ENCODE results near the gene PTPRO. TPM values are rescaled to one million over a fixed set of nuclear protein-coding genes. Genes with fewer than 3 reads are reported as not detected.

PTPRO gene
- total RNA-seq, 1 donor from 2014 or later = 0.49 TPM

DNA sequence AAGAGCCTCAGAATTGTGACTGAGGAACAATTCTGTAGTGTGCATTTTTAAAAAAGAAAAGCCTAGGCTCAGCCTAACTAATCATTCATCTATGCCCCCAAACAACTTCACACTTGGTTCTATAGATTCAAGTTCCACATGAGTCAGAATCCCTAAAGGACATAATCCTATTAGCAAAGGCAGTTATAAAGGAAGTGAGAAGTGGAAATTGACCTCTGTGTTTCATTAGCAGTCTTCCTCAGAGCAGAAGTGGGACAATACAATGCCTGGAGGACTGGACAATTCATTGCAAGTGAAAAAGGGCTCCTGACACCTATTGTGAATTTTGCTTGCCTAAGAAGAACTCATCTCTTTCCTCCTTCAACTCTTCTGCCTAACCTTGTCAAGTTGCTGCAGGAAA lies 222.3 kb downstream of the PTPRO start:
- no peaks in the 10 kb centered on the region for H3K4me1 ChIP-seq
- no peaks in the 10 kb centered on the region for H3K9me3 ChIP-seq
- no peak overlapping the region for H3K4me3 ChIP-seq
- no peak overlapping the region for H3K27ac ChIP-seq
- H3K36me3 ChIP-seq = no peaks in the 10 kb centered on the region
- TF ChIP-seq POLR2A (IDR thresholded peaks at IDR 0.05) (no peak), POLR2AphosphoS5 (IDR thresholded peaks at IDR 0.05; ENCODE audit: insufficient read depth in 1 of 2, low read depth in 1 of 2) (no peak)
- TF ChIP-seq, protein P1, sequence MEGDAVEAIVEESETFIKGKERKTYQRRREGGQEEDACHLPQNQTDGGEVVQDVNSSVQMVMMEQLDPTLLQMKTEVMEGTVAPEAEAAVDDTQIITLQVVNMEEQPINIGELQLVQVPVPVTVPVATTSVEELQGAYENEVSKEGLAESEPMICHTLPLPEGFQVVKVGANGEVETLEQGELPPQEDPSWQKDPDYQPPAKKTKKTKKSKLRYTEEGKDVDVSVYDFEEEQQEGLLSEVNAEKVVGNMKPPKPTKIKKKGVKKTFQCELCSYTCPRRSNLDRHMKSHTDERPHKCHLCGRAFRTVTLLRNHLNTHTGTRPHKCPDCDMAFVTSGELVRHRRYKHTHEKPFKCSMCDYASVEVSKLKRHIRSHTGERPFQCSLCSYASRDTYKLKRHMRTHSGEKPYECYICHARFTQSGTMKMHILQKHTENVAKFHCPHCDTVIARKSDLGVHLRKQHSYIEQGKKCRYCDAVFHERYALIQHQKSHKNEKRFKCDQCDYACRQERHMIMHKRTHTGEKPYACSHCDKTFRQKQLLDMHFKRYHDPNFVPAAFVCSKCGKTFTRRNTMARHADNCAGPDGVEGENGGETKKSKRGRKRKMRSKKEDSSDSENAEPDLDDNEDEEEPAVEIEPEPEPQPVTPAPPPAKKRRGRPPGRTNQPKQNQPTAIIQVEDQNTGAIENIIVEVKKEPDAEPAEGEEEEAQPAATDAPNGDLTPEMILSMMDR (IDR thresholded peaks at IDR 0.05) = no peak
- intact Hi-C loops (cut with DNase I) = no loop called here
- no peak for DNase-seq (ENCODE audit: extremely low spot score in 2 of 2)
- H3K27me3 ChIP-seq = no peaks in the 10 kb centered on the region

DNA sequence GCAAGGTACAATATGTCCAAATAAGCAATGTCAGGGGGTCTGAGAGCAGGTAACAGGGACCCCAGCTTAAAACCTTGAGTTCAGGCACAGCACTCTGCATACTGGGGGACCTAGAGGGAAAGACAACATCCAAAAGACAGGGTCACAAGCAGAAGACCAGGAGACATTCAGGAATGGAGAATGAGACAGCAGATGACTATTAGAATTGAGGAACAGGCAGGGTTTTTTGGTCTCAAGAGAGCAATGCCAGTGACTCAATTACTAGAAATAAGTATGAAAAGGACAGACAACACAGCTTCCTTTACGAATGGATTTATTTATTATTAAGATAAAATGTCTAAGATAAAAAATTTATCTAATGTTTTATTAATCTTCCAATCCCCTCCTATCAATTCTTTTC lies 223.0 kb downstream of the PTPRO start:
- H3K4me3 ChIP-seq = no peak overlapping the region
- H3K4me1 ChIP-seq = no peaks in the 10 kb centered on the region
- no peaks in the 10 kb centered on the region for H3K27me3 ChIP-seq
- H3K27ac ChIP-seq = no peak overlapping the region
- no peak for TF ChIP-seq POLR2AphosphoS5 (IDR thresholded peaks at IDR 0.05; ENCODE audit: insufficient read depth in 1 of 2, low read depth in 1 of 2)
- no peak for TF ChIP-seq POLR2A (IDR thresholded peaks at IDR 0.05)
- TF ChIP-seq, protein P1 (IDR thresholded peaks at IDR 0.05) = no peak
- H3K9me3 ChIP-seq = no peaks in the 10 kb centered on the region
- DNase-seq (ENCODE audit: extremely low spot score in 2 of 2) = no peak
- intact Hi-C loops (cut with DNase I) = no loop called here
- H3K36me3 ChIP-seq = no peaks in the 10 kb centered on the region

DNA sequence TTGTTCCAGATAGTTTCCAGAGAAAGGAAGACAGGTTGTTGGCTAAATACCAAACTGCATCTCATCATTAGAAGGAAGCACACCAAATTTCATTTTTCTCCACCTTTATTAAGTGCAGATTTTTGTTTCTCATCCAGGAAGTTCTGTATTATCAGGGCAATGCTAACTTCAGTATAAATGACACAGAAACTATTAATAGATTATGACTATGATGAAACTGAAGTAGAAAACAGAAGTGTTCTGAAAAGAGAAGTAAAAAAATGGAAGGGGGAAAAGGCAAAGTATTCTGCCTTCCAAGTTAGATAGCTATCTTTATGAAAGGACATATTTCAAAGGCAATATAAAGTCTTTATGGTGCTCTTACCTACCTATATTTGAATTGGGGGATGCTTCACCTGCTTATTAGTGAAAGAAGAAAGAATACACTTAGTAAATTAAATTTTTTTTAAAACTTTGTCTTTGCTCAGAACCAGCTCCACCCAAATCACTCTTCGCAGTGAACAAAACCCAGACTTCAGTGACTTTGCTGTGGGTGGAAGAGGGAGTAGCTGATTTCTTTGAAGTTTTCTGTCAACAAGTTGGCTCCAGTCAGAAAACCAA lies 223.9 kb downstream of the PTPRO start:
- TF ChIP-seq, protein P1 (IDR thresholded peaks at IDR 0.05) = no peak
- TF ChIP-seq POLR2A (IDR thresholded peaks at IDR 0.05) (no peak), POLR2AphosphoS5 (IDR thresholded peaks at IDR 0.05; ENCODE audit: insufficient read depth in 1 of 2, low read depth in 1 of 2) (no peak)
- intact Hi-C loops (cut with DNase I) = no loop called here
- H3K36me3 ChIP-seq = no peaks in the 10 kb centered on the region
- no peaks in the 10 kb centered on the region for H3K27me3 ChIP-seq
- H3K4me3 ChIP-seq = no peak overlapping the region
- no peaks in the 10 kb centered on the region for H3K4me1 ChIP-seq
- no peaks in the 10 kb centered on the region for H3K9me3 ChIP-seq
- H3K27ac ChIP-seq = no peak overlapping the region
- DNase-seq (ENCODE audit: extremely low spot score in 2 of 2) = no peak

DNA sequence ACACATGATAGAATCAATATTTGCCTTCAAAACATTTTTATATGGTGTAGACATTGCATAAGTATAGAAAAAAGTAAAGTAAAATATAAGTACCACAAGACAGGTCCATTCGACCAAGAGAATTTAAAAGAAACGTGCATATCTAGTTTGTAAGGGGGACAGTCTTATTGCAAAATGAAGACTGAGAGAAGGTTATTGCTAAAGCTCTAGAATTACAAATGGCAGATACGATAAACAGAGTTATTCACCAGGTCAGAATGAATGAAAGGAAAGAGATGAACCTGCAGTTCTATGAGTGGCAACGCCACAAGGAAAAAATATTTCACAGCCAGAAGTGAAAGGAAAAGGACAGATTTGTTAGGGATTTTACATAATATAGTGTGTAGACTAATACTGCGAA lies 224.8 kb downstream of the PTPRO start:
- no peaks in the 10 kb centered on the region for H3K9me3 ChIP-seq
- H3K27me3 ChIP-seq = no peaks in the 10 kb centered on the region
- intact Hi-C loops (cut with DNase I) = no loop called here
- no peaks in the 10 kb centered on the region for H3K4me1 ChIP-seq
- no peak for DNase-seq (ENCODE audit: extremely low spot score in 2 of 2)
- TF ChIP-seq, protein P1 (IDR thresholded peaks at IDR 0.05) = no peak
- no peak for TF ChIP-seq POLR2A (IDR thresholded peaks at IDR 0.05)
- no peak for TF ChIP-seq POLR2AphosphoS5 (IDR thresholded peaks at IDR 0.05; ENCODE audit: insufficient read depth in 1 of 2, low read depth in 1 of 2)
- H3K36me3 ChIP-seq = no peaks in the 10 kb centered on the region
- H3K27ac ChIP-seq = no peak overlapping the region
- H3K4me3 ChIP-seq = no peak overlapping the region

DNA sequence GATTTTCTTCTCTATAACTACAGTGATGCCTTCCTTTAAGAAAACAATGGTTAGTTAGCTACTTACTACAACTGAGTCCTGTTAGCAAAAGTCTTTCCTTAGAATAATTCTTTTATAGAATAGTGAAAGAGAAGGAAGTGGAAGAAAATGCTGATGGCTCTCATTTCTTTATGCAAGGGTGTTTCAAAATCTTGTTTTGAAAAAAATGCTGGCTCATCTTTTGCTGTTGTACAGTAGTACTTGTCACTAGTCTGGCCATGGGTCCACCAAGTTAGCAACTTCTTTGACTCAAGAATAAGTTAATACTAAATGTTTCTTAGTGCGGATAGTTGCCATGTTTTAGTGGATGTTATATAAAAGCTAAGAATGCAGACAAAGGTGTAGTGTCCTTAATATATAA lies 225.4 kb downstream of the PTPRO start:
- Histone ChIP-seq H3K27ac (no peak overlapping the region), H3K36me3 (no peaks in the 10 kb centered on the region), H3K4me3 (no peak overlapping the region), H3K9me3 (no peaks in the 10 kb centered on the region), H3K4me1 (no peaks in the 10 kb centered on the region), H3K27me3 (no peaks in the 10 kb centered on the region)
- intact Hi-C loops (cut with DNase I) = no loop called here
- no peak for DNase-seq (ENCODE audit: extremely low spot score in 2 of 2)
- TF ChIP-seq, protein P1 (IDR thresholded peaks at IDR 0.05) = no peak
- TF ChIP-seq POLR2AphosphoS5 (IDR thresholded peaks at IDR 0.05; ENCODE audit: insufficient read depth in 1 of 2, low read depth in 1 of 2) = no peak
- TF ChIP-seq POLR2A (IDR thresholded peaks at IDR 0.05) = no peak
